ES-I3 (cell line): Measurements from ENCODE around the gene GNG11.

Source experiments
- H3K36me3 ChIP-seq: 2 replicates; pipeline ENCODE4 v1.6.1; 2013; ENCODE audit warnings: mild to moderate bottlenecking, low read length, control low read depth, moderate library complexity; ENCODE audit not compliant: insufficient read depth
- H3K4me1 ChIP-seq: 2 replicates; pipeline ENCODE4 v1.6.1; 2013; ENCODE audit warnings: mild to moderate bottlenecking, control low read depth, low read length; ENCODE audit not compliant: insufficient read depth
- H3K9ac ChIP-seq: 2 replicates; pipeline ENCODE4 v1.6.1; 2013; ENCODE audit warnings: low read depth, mild to moderate bottlenecking, low read length, moderate library complexity
- H3K9me3 ChIP-seq: 2 replicates; pipeline ENCODE4 v1.6.1; 2013; ENCODE audit warnings: mild to moderate bottlenecking, low read length, moderate library complexity; ENCODE audit not compliant: control insufficient read depth, insufficient read depth

The GNG11 gene

DNA sequence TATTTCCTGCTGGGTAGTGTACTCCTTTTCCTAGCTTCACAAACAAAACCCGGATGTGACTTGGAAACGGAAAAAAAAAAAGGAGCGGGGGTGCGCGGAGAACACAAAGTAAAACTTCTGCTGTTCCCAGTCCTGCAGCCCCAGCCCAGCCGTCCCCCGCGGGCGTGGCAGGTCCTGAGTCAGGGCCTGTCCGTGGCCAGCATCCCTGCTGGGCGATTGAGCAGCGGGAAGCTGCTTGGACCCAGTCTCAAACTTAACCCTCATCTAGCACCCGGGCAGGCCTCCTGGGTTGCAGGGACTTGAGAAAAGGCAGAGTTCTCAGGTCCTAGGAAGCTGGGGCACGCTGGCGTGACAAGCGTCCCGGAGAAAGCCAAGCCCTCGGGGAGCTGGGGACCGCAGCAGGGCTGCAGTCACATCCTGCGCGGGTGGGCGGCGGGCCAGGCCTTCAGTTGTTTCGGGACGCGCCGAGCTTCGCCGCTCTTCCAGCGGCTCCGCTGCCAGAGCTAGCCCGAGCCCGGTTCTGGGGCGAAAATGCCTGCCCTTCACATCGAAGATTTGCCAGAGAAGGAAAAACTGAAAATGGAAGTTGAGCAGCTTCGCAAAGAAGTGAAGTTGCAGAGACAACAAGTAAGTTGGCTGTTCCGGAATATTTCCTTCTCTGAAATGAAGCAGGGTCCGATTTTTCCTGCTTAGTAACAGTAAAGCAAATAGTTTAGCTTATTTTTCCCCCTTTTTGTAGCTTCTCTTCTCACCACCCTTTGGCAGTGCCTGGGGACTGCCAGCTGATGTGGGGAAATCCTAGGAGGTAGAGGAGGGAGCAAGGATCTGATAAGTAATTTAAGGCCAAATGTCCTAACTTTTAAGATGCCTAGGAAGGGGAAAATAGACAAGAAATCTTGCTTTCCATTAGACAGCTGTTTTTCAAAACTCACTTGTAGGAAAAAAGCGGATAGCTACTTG, at the start of gene GNG11:
Gene GNG11 (plus strand): TSS at position 129 of the 960 bp plus-strand sequence. CDS start 403 bp downstream, at position 532.
- Histone ChIP-seq H3K4me1 (peaks cover 10% of the 10 kb centered on the region), H3K9me3 (no peaks in the 10 kb centered on the region), H3K36me3 (no peaks in the 10 kb centered on the region), H3K9ac (peak within 1 kb of the TSS; percentile 87)

DNA sequence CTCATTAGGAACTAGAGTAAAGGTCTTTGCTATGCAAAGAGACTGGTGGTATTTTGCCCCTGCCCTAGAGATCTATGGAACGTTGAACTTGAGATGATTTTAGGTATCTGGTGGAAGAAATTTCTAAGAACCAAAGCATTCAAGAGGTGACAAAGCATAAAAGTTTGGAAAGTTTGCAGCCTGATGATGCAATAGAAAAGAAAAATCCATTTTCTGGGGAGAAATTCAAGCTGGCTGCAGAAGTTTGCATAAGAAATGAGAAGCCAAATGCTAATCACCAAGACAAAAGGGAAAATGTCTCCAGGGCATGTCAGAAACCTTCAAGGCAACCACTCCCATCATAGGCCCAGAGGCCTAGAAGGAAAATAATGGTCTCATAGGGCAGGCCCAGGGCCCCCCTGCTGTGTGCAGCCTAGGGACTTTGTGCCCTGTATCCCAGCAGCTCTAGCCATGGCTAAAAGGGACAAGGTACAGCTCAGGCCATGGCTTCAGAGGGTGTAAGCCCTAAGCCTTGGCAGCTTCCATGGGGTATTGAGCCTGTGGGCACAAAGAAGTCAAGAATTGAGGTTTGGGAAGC, 47.4 kb upstream of the GNG11 start:
- Histone ChIP-seq H3K9ac (no peak overlapping the region), H3K36me3 (no peaks in the 10 kb centered on the region), H3K4me1 (no peaks in the 10 kb centered on the region), H3K9me3 (peaks cover 12% of the 10 kb centered on the region)

DNA sequence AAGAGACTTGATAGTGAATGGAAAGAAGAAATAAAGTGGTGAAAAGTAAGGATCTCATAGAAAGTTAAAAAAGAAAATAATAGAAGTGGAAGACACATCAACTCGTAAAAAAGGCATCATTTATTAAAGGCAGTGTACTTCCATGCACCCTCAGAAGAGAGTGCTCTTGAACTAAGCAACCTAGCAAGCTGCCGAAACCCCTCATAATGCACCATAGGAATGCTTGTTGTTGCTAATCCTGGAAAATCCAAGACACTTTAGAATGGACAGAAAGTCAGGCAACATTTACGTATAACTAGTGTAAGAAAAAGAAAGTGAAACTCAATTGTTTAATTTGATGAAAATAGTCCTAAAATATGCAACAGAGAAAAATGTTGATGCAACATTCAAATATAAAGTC, 43.8 kb upstream of the GNG11 start:
- Histone ChIP-seq H3K36me3 (no peaks in the 10 kb centered on the region), H3K9ac (no peak overlapping the region), H3K9me3 (peaks cover 17% of the 10 kb centered on the region), H3K4me1 (no peaks in the 10 kb centered on the region)

DNA sequence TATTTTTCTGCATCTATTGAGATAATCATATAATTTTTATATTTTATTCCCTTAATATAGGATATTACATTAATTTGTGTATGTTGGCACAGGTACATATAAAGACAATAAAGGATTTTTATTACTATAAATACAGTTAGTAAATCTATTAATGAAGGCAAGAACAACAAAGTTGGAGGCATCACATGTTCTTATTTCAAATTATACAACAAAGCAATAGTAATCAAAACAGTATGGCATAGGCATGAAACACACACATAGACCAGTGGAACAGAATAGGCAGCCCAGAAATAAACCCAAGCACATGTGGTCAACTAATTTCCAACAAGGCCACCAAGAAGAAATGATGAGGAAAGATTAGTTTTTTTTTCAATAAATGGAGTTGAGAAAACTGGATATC, 42.2 kb upstream of the GNG11 start:
- Histone ChIP-seq H3K36me3 (no peaks in the 10 kb centered on the region), H3K9me3 (peaks cover 12% of the 10 kb centered on the region), H3K4me1 (no peaks in the 10 kb centered on the region), H3K9ac (no peak overlapping the region)

DNA sequence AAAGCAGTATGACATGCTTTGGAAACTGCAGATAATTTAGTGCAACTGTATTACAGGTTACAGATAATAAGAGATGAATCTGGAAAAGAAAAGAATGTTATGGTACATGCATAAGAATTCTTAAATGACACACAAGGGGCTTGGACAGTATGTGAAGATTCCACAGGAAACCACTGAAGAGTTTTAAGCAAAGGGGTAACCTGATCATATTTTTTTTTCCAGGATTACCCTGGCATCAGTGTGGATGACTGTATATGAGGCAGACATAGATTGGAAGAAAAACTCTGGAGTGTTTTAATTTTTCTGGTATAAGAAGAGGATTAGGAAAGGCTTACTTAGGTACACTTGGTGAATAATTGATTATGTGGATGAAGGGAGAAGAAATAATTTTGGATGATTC, 39.1 kb upstream of the GNG11 start:
- Histone ChIP-seq H3K36me3 (no peaks in the 10 kb centered on the region), H3K9me3 (peaks cover 6% of the 10 kb centered on the region; the same call in 1 of the 2 replicates), H3K9ac (no peak overlapping the region), H3K4me1 (no peaks in the 10 kb centered on the region)

DNA sequence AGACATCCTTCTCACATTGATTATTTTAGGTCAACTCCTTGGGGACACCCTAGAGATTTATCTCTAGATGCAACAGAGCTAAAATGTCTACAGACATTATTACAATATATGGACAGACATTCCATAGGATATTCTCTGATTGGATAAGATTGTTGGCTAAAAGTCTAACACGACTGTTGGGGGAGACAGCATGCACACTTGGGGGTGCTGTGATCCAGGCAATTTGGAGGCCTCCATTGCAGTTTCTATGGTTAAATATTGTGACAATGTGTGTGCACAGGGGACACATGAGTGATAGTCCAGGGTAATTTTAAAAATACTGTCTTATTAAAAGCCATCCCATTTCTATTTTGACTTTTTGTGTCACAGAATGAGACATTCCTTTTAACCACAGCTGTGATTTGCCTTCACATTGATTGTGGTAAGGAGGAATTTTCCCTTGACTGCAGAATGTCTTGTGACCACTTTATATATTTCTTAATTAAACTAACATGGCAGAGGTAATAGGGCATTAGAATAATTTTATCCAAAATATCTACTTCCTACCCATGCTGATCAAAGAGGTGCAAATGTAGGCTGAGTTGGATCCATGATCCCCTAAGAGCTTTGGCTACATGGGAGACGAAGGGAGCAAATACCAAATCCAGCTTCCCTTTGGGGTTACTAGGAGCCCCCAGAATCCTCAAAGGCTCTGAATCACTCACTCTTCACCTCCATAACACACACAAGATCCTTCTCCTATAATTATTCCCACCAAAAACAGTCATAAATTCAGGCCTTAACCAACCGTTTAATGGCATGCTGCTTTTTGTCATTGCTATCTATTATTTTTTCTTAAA, 38.2 kb upstream of the GNG11 start:
- peaks cover 6% of the 10 kb centered on the region; the same call in 1 of the 2 replicates for H3K9me3 ChIP-seq
- no peak overlapping the region for H3K9ac ChIP-seq
- no peaks in the 10 kb centered on the region for H3K36me3 ChIP-seq
- H3K4me1 ChIP-seq: no peaks in the 10 kb centered on the region

DNA sequence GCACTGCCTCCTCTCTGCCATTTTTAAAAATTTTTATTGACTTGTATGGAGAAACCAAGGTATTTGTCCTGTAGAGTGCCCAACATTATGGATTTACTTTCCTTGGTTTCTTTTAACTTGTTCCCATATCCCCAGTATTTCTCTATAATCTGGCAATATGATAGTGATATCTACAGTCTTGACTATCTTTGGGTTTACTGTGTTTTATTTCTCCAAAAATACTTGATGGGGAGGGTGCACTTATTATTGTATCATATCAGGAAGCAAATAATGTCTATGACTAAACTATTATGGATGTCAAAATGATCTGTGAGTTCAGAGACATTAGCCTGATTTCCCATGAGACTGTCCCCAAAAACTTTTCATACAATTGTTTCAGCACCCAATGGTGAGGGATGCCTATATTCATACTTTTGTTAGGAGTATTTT, 37.6 kb upstream of the GNG11 start:
- peaks cover 6% of the 10 kb centered on the region; the same call in 1 of the 2 replicates for H3K9me3 ChIP-seq
- no peaks in the 10 kb centered on the region for H3K36me3 ChIP-seq
- H3K4me1 ChIP-seq: no peaks in the 10 kb centered on the region
- H3K9ac ChIP-seq: no peak overlapping the region

DNA sequence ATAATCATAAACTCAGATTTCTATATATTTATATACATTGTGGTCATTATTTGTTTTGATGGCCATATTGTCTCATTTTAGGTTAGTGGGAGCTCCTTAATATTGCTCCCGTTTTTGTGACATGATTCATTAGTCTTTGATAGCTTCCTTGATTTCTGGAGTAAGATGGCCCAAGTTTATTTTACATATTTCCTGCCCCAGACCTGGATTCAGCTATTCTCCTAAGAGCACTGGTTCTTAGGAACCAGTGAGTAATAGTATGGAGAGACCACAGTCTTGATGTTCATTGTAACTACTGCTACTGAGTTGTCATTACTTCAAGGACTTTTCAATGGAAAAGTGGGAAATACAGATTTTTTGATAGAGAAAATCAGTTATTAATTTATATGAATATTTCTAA, 37.0 kb upstream of the GNG11 start:
- 0 out of 2 replicates have a peak, but pooled peaks cover 1% of the 10 kb centered on the region for H3K4me1 ChIP-seq
- peaks cover 3% of the 10 kb centered on the region; the same call in 1 of the 2 replicates for H3K9me3 ChIP-seq
- H3K36me3 ChIP-seq: no peaks in the 10 kb centered on the region
- no peak overlapping the region for H3K9ac ChIP-seq

DNA sequence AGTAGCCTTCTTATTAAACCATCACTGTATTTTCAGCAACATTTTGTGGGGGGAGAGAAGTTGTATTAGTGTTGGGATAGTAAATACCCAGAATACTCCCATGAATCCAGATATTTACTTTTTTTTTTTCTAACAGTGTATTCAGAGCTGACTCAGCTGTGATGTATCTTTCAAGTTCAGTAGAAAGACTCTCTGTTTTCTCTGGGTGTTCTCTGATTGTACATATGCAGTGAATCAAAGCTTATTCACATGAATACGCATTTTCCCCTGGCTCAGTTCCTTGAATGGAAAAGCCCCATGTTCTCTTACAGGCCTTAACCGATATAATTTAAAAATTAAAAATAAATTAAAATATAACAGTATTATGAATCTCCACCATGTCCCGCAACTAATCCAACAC, 32.3 kb upstream of the GNG11 start:
- Histone ChIP-seq H3K9me3 (no peaks in the 10 kb centered on the region), H3K9ac (no peak overlapping the region; the same call in 1 of the 2 replicates), H3K4me1 (0 out of 2 replicates have a peak, but pooled peaks cover 3% of the 10 kb centered on the region), H3K36me3 (no peaks in the 10 kb centered on the region)

DNA sequence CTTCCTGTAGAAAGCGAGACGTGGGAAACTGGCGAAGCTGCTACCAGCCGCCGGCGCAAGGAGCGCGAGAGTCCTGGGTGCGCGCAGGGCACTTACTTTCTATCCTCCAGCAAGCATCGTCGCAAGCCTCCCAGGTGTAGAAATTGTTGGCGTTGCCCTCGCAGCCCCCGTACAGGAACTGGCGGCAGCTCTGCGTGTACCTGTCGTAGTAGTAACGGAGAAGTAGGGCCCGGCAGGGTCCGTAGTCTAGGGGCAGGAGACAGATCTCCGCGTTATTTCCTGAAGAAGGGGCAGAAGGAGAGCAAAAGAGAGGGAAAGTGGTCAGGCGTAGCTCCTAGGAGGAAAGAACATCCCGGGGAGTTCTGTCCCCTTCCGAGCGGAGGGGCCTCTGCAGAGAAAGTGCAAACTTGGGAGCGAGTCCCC, 31.5 kb upstream of the GNG11 start:
- Histone ChIP-seq H3K9me3 (no peaks in the 10 kb centered on the region), H3K36me3 (no peaks in the 10 kb centered on the region), H3K4me1 (0 out of 2 replicates have a peak, but pooled peaks cover 3% of the 10 kb centered on the region), H3K9ac (peak overlapping the region; percentile 89)

DNA sequence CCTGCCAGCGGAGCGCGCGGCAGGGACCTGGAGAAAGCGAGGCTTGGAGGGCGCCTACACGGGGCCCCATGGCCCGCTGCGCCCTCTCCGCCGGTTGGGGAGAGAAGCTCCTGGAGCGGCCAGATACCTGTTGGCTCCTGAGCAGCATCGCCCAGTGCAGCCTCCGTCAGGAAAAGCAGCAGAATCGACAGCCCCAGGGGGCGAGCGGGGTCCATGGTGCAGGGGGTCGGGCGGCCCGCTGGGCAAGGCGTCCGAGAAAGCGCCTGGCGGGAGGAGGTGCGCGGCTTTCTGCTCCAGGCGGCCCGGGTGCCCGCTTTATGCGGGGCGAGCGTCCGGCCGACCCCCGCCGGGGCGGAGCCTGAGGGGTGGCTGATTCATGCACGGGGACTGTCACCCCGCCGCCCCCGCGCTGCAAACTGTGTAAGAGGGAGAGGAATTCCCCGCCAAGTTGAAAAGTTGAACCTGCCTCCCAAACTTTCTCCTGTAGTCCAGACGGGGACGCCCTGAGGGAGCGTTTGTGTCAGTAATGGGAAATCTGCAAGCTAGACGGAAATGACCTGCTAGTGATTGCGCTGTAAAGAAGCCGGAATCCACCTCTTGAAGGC, 31.0 kb upstream of the GNG11 start, which contains the start of gene TFPI2:
Gene TFPI2 (minus strand): TSS at position 290 of the 605 bp plus-strand sequence. CDS start 75 bp downstream, at position 215.
- peak within 1 kb of the TSS; percentile 89 for H3K9ac ChIP-seq
- H3K9me3 ChIP-seq: no peaks in the 10 kb centered on the region
- no peaks in the 10 kb centered on the region for H3K36me3 ChIP-seq
- 0 out of 2 replicates have a peak, but pooled peaks cover 3% of the 10 kb centered on the region for H3K4me1 ChIP-seq

DNA sequence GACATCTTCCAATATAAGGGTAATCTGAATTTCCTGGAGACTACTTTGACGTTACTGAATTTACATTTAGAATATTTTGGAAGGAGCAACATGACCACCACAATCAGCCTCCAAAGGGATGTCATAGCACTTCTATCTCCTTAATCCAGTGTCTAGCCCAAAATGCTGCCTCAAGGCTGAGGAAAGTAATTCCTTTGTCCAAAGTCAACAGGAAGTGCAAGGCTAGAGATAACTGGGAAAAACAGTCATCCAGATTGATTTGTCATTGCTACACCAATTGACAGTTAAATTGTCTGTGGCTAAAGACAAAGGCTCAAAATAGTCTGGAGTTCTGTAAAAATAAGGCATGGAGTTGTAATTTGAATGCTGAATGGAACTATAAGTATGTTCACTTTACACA, 27.1 kb upstream of the GNG11 start:
- H3K4me1 ChIP-seq: 0 out of 2 replicates have a peak, but pooled peaks cover 3% of the 10 kb centered on the region
- H3K9ac ChIP-seq: no peak overlapping the region
- H3K36me3 ChIP-seq: no peaks in the 10 kb centered on the region
- H3K9me3 ChIP-seq: no peaks in the 10 kb centered on the region

DNA sequence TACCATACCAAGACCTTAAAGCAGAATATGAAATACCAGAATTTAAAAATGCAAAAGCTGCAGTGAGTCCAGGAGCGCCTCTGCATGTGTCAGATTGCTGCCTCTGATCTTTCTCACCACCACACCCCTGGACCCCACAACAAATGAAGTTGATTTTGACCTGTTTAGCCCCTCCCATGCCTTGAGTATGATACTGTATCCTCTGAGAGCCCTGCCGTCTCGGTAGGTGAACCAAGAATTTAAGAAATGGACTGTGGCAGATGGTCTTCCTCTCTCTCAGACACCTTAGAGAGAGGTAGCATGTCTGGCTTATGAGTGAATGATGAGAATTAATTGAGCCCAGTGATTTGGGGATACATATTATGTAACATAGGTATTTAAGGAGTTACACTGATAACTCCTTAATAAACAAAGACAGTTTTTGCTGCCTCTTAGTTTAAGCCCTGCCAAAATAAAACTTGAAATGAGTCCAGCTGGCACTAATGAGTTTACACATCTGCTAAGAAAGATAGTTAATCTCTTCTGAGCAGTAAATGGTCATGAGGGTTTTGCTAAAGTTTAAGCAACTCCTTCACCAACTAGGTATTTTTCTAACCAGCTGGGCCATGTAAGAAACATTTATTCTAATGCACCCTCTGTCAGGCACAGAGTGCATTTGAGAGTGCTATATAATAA, 26.4 kb upstream of the GNG11 start:
- Histone ChIP-seq H3K9ac (no peak overlapping the region), H3K9me3 (no peaks in the 10 kb centered on the region), H3K4me1 (no peaks in the 10 kb centered on the region), H3K36me3 (no peaks in the 10 kb centered on the region)
